ENCODE data around the gene ARID2.

The ARID2 gene

GRCh38 chr12:45887544-45887943 lies 158.0 kb downstream of the ARID2 start:
- H3K4me3 Mint-ChIP-seq = peak overlapping the region in 2 of 3 experiments; percentile 42 to 59
- no peak for TF ChIP-seq CTCF (IDR thresholded peaks at IDR 0.05; ENCODE audit: unreplicated experiment in 3 of 3)
- peaks cover 51% of the 10 kb centered on the region for H3K36me3 Mint-ChIP-seq (ENCODE audit: low read depth)
- no peaks in the 10 kb centered on the region for H3K9me3 Mint-ChIP-seq
- H3K4me1 Mint-ChIP-seq = peaks cover 13% of the 10 kb centered on the region
- no peaks in the 10 kb centered on the region for H3K27me3 Mint-ChIP-seq (ENCODE audit: low read depth)
- peak overlapping the region in 2 of 3 experiments; percentile 18 to 43 for H3K27ac Mint-ChIP-seq

- TF ChIP-seq CTCF (IDR thresholded peaks at IDR 0.05; ENCODE audit: unreplicated experiment in 3 of 3) = peak in 1 of 3 experiments; percentile 7
- H3K4me3 Mint-ChIP-seq = no peak overlapping the region
- H3K4me1 Mint-ChIP-seq = peaks cover 13% of the 10 kb centered on the region
- peaks cover 55% of the 10 kb centered on the region for H3K36me3 Mint-ChIP-seq (ENCODE audit: low read depth)
- no peaks in the 10 kb centered on the region for H3K27me3 Mint-ChIP-seq (ENCODE audit: low read depth)
- no peaks in the 10 kb centered on the region for H3K9me3 Mint-ChIP-seq
- H3K27ac Mint-ChIP-seq = no peak overlapping the region
Measured at GRCh38 chr12:45890276-45890675, 160.8 kb downstream of the ARID2 start.

GRCh38 chr12:45893240-45893639 lies 163.7 kb downstream of the ARID2 start:
- H3K36me3 Mint-ChIP-seq (ENCODE audit: low read depth) = peaks cover 58% of the 10 kb centered on the region
- TF ChIP-seq CTCF (IDR thresholded peaks at IDR 0.05; ENCODE audit: unreplicated experiment in 3 of 3) = no peak
- H3K4me3 Mint-ChIP-seq = no peak overlapping the region
- no peaks in the 10 kb centered on the region for H3K27me3 Mint-ChIP-seq (ENCODE audit: low read depth)
- no peaks in the 10 kb centered on the region for H3K9me3 Mint-ChIP-seq
- H3K4me1 Mint-ChIP-seq = peaks cover 3% of the 10 kb centered on the region
- no peak overlapping the region for H3K27ac Mint-ChIP-seq

GRCh38 chr12:45895961-45896360 lies 166.5 kb downstream of the ARID2 start:
- no peaks in the 10 kb centered on the region for H3K4me1 Mint-ChIP-seq
- no peak overlapping the region for H3K4me3 Mint-ChIP-seq
- no peaks in the 10 kb centered on the region for H3K9me3 Mint-ChIP-seq
- no peak overlapping the region for H3K27ac Mint-ChIP-seq
- no peaks in the 10 kb centered on the region for H3K27me3 Mint-ChIP-seq (ENCODE audit: low read depth)
- H3K36me3 Mint-ChIP-seq (ENCODE audit: low read depth) = peaks cover 73% of the 10 kb centered on the region
- no peak for TF ChIP-seq CTCF (IDR thresholded peaks at IDR 0.05; ENCODE audit: unreplicated experiment in 3 of 3)

- TF ChIP-seq CTCF (IDR thresholded peaks at IDR 0.05; ENCODE audit: unreplicated experiment in 3 of 3) = no peak
- Mint-ChIP-seq H3K27ac (no peak overlapping the region), H3K4me3 (no peak overlapping the region), H3K36me3 (ENCODE audit: low read depth) (peaks cover 76% of the 10 kb centered on the region), H3K9me3 (no peaks in the 10 kb centered on the region), H3K4me1 (no peaks in the 10 kb centered on the region), H3K27me3 (ENCODE audit: low read depth) (no peaks in the 10 kb centered on the region)
Measured at GRCh38 chr12:45898094-45898493, 168.6 kb downstream of the ARID2 start.

GRCh38 chr12:45907955-45908354 lies 178.4 kb downstream of the ARID2 start:
- Mint-ChIP-seq H3K4me1 (peaks cover 5% of the 10 kb centered on the region), H3K4me3 (no peak overlapping the region), H3K36me3 (ENCODE audit: low read depth) (peaks cover 34% of the 10 kb centered on the region), H3K9me3 (no peaks in the 10 kb centered on the region), H3K27ac (no peak overlapping the region), H3K27me3 (ENCODE audit: low read depth) (no peaks in the 10 kb centered on the region)
- TF ChIP-seq CTCF (IDR thresholded peaks at IDR 0.05; ENCODE audit: unreplicated experiment in 3 of 3) = no peak

Data from nephron (organoid).